ENCODE data around the gene LRBA.
A peak's percentile ranks its signal among the peaks of the same experiment; 100 is the strongest.

The LRBA gene

DNA sequence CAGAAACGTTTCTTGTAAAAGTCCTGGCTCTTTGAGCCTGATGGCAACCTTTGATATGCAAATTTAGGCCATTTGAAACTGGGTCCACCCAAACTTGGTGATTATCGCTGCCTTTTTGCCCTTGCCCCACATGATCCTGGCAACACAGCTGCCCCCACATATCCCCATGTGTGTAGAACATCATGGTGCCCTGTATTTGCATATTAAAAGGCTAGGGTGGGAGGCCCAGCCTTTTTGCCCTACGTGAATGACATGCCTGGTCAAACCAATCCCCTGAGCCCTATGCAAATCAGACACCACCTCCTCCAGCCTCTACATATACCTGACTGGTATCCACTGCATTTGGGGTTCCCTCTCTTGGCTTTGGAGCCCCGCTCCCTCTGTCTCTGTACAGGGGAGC lies 230.8 kb downstream of the LRBA start:
- DNase-seq, result no peak

DNA sequence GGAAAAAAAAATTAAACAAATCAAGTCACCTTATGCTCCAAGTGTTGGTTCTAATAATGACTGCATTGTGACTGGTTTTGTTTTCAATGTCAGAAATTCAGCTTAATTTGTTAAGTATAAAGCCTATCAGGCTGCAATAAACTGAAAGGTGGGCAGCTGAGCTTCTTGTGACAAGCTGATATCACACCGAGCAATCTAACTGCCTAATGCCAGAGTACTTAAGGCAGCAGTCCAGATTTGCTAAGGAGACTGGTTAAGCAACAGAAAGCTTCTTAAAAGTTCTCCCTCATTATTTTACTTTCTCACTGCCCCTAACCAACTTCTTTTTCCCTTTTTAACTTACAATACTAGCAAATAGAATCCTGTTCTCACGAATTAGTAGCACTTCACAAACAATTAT lies 232.2 kb downstream of the LRBA start:
- no peak for DNase-seq

DNA sequence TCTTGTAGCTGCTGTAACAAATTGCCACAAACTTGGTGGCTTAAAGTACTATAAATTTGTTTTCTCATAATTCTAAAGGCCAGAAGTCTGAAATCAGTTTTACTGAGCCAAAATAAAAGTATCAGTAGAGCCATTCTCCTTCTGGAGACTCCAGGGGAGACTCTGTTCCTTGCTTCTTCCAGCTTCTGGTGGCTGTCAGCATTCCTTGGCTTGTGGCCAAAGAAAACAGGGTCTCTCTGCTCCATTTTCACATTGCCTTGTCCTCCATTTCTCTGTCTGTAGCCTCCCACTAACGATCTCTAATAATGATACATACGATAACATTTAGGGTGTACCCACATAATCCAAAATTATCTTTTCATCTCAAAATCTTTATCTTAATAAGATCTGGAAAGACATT lies 232.8 kb downstream of the LRBA start:
- DNase-seq, result no peak

DNA sequence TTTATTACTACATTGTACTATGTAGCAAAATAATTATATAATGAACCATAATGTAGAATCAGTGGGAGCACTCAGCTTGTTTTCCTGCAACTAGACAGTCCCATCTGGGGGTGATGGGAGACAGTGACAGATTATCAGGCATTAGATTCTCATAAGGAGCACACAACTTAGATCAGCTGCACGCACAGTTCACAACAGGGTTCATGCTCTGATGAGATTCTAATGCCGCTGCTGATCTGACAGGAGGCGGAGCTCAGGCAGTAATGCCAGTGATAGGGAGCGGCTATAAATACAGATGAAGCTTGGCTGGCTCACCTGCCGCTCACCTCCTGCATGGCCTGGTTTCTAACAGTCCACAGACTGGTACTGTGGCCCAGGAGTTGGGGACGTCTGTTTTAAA lies 233.9 kb downstream of the LRBA start:
- no peak for DNase-seq

DNA sequence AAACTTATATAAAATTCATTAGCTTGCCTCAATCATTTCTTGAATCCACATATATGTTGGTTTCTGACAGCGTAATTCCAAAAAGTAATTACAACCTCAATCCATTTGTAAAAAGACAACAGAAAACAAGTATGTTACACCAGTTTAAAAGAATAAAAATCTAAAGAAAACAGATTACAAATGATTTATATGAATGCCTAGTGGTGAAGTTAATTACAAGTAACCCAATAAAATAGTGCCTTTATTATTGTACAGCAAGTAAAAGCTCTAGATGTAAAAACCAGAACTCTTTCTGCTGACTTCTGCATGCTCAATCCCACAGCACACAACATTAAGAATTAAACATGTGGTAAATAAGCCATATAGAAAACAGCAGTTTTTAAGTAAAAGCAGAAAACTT lies 235.4 kb downstream of the LRBA start:
- no peak for DNase-seq

DNA sequence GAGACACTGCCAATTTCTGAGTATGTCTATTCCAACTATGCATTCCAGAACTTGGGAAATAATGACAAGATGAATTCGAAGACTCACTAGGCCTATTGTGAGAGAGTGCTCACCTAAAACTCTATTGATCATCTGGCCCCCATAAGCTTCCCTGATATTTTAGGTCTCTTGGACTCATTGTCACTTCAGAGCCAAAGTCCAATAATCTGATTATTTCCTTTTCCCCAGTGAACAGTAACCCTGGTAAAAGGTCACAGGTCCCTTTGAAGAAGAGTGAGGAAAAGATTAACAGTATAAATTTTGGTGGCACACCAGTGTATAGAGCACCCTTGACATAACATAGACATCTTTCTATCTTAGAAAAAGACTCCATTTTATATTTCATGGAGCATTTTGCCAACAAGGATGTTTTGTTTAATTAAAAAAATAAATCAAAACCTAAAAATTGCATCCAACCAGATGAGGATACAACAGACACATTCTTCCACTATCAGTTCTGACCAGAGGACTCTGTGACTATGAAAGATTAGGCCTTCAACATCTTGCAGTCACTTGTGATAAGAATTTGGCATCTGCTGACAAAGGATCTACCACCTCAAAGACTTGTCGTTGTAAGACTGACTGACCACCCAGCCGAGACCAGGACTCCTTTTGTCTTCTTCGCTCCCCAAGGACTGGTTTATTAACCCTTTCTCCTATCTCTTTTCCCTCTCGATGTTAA lies 241.2 kb downstream of the LRBA start:
- DNase-seq, result no peak

DNA sequence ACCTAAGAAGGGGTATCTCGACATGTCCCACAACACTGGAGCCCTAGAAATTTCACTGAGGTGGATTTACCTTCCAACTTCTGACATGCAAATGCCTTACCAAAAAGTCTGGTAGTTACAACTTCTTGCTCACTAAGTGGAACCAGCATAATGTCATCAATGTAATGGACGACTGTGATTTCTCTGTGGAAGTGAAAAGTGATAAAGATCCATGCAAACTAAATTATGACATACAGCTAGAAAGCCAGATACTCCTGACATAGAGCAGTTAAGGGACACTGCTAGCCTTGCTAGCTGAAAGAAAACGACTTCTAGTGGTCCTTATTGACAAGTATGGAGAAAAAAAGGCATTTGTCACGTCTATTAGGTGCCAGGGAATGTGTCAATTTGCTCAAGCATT lies 242.1 kb downstream of the LRBA start:
- no peak for DNase-seq

DNA sequence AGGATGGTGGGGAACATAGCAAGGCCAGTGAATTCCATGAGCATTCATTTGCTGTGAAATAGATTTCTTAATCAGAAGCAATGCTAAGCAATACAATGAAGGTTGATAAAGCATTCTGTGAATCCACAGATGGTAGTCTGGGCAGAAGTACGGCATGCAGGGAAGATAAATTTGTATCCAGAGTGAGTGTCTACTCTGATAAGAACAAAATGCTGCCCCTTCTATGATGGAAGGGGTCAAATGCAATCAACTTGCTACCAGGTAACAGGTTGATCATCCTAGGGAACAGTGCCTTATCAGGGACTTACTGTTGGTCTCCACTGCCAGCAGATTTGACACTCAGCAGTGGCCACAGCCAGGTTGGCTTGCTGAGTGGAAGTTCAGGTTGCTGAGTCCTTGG lies 243.7 kb downstream of the LRBA start:
- DNase-seq, result no peak

DNA sequence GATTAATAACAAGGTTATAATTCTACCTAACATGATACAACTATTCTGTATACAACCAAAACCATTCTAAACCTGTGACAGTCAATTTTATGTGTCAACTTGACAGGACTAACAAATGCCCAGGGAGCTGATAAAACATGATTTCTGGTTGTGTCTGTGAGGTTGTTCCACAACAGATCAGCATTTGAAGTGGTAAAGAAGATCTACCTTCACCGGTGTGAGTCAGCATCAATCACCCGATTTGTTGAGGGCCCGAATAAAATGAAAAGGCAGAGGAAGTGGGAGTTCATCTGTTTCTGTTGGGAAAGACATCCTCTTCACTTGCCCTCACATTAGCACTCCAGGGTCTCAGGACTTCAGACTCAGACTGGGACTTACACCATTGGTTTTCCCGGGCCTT lies 245.2 kb downstream of the LRBA start:
- no peak for DNase-seq

DNA sequence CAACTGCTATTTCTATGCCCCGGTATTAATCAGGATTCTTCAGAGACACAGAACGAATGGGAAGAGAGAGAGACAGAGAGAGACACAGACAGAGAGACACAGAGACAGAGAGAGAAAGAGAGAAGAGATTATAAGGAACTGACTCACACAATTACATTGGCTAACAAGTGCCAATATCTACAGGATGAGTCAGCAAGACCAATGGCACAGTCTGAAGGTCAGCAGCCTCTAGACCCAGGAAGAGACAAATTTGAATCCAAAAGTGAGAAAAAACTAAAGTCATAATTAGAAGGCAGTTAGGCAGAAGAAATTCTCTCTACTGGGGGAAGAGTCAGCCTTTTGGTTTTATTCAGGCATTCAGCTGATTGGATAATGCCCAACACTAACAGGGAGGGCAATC lies 245.8 kb downstream of the LRBA start:
- no peak for DNase-seq

DNA sequence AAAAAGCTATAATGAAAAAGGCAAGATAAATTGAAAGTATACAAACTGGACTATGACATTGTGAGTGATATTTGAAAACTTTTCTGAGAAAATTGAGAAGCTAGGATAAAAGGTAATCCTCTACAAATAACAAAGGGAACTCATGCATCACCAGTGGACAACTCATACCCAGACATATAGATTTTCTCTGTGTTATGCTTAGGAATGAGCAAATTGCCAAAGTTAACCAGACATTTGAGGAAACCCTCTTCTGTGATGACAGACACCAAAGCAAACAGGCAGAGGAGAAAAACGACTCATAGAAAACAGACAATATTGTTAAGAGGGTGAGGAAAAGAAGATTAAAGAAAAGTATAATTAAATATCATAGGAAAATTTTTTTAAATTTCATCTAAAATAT lies 246.6 kb downstream of the LRBA start:
- DNase-seq, result no peak

DNA sequence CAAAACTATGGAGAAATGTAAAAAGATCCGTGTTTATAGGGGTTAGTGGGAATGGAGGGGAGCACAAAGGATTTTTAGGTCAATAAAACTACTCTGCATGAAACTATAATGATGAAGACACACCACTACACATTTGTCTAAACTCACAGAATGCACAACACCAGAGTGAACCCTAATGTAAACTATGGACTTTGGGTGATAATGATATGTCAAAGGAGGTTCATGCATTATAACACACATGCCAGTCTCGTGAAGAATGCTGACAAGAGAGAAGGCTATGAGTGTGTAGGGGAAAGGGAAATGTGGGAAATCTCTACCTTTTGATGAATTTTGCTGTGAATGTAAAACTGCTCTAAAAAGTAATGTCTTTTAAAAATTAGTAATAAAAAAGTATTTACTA lies 249.9 kb downstream of the LRBA start:
- no peak for DNase-seq

DNA sequence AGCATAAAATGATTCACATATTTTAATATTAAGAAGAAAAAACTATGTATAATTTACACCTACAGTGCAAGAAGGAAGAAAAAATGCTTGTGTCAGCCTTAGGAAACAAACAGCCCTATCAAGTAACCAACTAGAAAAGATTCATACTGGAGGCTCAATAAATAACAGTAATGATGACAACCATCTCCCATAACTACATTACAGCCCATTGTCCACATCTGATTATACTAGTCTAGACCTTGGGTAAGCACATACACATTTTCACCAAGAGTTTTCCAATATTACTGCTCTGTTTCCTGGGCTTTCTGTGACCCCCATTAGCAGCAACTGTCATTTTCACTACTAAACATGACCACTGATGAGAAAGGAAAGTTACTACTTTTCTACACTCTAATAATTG lies 263.4 kb downstream of the LRBA start:
- no peak for DNase-seq

DNA sequence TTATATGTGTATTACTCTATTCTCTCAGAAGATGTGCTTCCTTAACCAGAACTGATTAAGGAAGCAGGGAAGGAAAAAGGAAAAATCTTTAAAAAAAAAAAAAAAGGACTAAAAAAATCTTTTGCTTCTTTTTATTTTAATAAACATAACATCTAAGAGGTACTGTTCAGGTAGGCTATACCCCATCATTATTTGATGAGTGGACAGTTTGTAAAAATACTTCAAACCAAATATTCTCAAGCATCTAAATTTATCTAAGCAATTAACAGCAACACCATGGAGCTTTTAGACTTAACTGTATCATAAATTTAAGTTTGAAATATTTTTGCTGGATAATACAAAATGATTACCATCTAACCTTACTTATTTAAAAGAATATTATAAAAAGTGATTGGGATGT lies 264.3 kb downstream of the LRBA start:
- no peak for DNase-seq

DNA sequence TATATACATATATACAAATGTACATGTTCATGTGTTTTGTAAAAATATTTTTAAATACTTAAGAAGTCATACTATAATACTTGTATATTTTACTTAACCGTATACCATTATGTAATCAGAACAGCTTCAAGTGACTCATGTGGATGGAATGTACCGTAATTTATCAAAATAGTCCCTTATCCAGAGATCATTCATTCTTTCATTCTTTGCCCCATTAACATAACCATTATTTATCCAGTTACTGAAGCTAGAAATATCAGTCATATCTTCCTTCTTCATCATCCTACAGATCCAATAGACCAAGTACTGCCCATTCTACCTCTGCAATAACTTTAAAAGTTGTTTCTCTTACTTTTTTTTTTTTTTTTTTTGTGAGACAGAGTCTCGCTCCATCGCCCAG lies 268.9 kb downstream of the LRBA start:
- no peak for DNase-seq

DNA sequence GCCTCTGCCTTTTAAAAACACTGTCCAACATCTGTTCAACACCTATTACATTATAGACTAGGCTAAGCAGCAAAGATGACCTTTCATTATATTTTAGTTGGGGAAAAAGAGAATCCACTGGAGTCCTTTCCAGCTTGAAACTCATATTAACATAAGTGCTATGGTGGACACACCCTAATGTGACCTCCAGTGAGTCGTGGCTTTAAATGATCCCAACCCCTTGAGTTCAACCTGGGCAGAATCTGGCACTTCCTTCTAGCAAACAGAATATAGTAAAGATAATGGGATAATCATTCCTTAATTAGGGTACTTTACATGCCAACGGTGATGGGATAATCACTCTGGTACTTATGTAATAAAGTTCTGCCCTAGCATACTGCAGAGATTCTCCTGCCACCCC lies 270.5 kb downstream of the LRBA start:
- DNase-seq, result no peak

DNA sequence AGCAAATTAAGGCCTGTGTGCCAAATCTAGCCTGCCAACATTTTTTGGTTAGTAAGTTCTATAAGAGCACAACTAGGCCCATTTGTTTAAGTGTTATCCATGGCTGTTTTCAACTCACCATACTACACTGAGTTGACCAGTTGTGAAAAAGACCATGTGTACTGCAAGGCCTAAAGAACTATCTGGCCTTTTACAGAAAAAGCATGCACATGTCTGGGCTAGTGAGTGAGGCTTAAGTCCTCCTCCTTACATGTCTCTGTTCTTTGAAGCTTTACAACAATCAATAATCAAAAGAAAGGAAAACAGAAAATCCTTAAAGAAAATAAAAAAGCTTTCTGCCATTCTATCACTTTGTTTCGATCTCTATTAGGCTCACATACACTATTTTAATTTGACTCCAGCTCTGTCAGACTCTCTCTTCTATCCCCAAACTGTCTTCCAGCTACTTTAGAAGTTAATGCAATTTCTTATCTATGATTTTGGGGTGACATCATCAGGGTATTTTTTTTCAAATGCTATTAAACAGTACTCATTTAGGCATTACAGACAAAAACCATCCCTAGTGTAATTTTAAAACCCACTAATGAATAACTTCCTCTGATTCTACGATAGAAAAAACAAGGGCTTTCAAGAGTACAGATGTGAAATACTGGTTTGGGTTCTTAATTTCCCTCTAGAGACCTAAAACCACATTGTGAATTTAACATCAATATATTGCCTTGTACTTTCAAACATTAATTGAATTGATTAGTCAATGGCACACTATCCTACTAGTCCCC lies 271.3 kb downstream of the LRBA start:
- no peak for DNase-seq

DNA sequence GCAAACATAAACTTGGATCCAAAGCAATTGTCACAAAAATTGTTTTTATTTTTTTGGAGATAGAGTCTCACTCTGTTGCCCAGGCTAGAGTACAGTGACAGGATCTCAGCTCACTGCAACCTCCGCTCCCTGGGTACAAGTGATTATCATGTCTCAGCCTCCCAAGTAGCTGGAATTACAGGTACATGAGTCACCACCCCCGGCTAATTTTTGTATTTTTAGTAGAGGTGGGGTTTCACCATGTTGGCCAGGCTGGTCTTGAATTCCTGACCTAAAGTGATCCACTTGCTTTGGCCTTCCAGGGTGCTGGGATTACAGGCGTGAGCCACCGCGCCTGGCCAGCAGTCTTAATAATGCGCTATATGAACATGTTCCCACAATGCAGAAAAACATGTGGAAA lies 272.2 kb downstream of the LRBA start:
- peak; percentile 67 for DNase-seq

DNA sequence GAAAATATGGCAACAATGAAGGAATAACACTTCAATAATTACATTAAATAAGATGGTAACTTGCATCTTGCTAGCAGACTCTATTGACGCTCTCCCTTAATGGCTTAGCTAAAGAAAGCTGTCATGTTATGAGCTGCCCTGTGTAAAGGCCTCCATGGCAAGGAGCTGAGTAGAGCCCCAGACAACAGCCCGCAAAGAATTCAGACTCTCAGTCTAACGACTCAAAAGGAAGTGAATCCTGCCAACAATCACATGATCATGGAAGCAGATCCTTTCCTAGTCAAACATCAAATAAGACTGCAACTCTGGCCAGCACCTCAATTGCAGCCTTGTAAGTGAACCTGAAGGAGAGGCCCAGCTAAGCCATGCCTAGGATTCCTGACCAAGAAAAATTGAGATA lies 275.5 kb downstream of the LRBA start:
- peak; percentile 73 for DNase-seq

DNA sequence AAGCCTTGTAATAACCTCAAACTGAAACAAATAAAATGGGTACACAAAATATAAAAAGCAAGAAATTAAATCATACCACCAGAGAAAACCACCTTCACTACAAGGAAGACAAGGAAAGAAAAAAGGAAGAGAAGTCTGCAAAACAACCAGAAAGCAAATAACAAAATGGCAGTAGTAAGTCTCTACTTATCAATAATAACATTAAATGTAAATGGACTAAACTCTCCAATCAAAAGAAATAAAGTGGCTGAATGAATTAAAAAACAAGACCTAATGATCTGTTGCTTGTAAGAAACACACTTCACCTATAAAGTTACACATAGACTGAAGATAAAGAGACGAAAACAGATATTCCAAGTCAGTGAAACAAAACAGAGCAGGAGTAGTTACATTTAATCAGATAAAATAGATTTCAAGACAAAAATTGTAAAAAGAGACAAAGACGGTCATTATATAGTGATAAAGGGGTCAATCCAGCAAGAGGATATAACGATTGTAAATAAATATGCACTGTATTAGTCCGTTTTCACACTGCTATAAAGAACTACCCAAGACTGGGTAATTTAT lies 289.0 kb downstream of the LRBA start:
- no peak for DNase-seq

DNA sequence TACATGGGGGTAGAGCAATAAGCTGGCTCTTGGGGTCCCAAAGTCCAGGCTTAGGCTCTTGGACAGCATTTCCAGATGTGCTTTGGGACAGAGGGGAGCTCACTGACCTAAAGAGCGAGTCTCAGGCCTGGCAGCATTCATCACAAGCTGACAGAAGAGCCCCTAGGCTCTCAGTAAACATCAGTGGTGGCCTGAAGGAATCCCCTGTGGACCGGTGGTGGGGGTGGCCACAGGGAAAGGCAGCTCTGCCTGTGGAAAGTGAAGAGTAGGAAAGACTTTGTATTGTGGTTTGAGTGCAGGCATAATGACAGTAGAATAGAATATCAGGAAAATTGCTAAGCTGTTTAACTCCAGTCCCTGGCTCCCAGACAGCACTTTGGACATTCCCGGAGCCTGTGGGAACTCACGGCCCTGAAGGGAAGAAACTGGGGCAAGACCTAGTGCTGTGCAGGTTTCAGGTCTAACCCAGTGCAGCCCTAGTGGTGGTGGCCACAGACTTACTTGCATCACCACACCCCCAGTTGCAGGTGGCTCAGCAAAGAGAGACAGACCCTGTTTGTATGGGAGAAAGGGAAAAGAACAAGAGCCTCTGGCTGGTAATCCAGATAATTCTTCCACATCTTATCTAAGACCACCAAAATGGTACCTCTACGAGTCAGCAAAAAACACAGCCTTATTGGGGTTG lies 291.2 kb downstream of the LRBA start:
- DNase-seq, result no peak

DNA sequence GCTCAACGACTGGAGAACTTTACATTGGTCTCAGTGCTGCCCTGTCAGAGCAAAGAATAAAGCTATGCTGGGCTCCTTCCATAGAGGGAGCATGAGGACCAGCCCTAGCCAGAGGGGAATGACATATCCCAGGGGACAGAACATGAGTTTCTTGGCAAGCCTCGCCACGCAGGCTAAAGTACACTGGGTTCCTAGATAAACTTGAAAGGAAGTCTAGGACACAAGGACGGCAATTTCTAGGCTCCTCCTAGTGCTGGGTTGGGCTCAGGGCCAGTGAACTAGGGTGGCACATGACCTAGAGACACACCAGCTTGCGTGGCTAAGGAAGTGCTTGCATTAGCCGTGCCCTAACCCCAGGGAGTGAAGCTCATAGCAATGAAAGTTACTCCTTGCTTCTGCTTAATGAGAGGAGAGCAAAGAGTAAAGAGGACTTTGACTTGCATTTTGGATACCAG lies 292.1 kb downstream of the LRBA start:
- DNase-seq, result peak; percentile 59

DNA sequence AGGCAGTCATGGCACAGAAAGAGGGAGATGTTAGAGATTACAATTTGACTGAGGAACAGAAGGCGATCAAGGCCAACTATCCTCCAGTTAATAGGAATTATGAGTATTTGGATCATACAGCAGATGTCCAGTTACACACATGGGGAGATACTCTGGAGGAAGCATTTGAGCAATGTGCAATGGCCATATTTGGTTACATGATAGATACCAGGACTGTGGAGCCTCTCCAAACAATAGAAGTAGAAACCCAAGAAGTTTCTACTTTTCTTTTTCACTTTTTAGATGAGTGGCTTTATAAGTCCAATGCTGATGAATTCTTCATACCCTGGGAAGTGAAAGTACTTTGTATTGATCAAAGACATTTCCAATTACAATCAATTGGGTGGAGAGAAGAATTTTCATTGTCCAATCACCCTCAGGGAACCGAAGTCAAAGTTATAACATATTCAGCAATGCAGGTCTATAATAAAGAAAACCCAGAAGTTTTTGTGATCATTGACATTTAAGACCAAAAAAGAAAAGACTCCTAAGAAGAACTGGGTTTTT lies 294.0 kb downstream of the LRBA start:
- DNase-seq, result no peak

Measured in islet precursor cell (in vitro differentiated cells).